Neural cell (in vitro differentiated cells): ENCODE measurements around the gene POLA2. TPM values are rescaled to one million over a fixed set of nuclear protein-coding genes. Genes with fewer than 3 reads are reported as not detected.

ENCODE experiments used
- H2AFZ ChIP-seq: fragments of 200-600, 300-800 bp; sonication (generic), shearing (Covaris generic); 2 replicates; pipeline ENCODE4 v1.6.0; 2014; ENCODE audit warnings: low read depth, mild to moderate bottlenecking, antibody characterized with exemption, low read length, moderate library complexity
- H3F3A ChIP-seq: fragments of 200-600 bp; shearing (Covaris generic); 2 replicates; pipeline ENCODE4 v1.6.1; 2016; ENCODE audit warnings: mild to moderate bottlenecking, moderate library complexity, mixed read lengths, antibody characterized with exemption, low read length; ENCODE audit not compliant: insufficient read depth, poor library complexity, severe bottlenecking
- H3K27ac ChIP-seq: fragments of 200-600, 300-800 bp; sonication (generic), shearing (Covaris generic); 2 replicates; pipeline ENCODE4 v1.5.1; 2014; ENCODE audit warnings: mild to moderate bottlenecking, low read length, moderate library complexity
- H3K27me3 ChIP-seq: fragments of 300-800, 200-600 bp; sonication (generic), shearing (Covaris generic); 2 replicates; pipeline ENCODE4 v1.6.0; 2014; ENCODE audit warnings: mild to moderate bottlenecking, low read depth, low read length, moderate library complexity; ENCODE audit not compliant: insufficient read depth
- H3K36me3 ChIP-seq: fragments of 300-800, 200-600 bp; sonication (generic), shearing (Covaris generic); 2 replicates; pipeline ENCODE4 v1.5.1; 2014; ENCODE audit warnings: mild to moderate bottlenecking, antibody characterized with exemption, low read length, moderate library complexity; ENCODE audit not compliant: insufficient read depth
- H3K4me2 ChIP-seq: fragments of 300-800, 200-600 bp; sonication (generic), shearing (Covaris generic); 2 replicates; pipeline ENCODE4 v1.6.0; 2014; ENCODE audit warnings: mild to moderate bottlenecking, low read length
- H3K4me3 ChIP-seq: fragments of 300-800, 200-600 bp; sonication (generic), shearing (Covaris generic); 2 replicates; pipeline ENCODE4 v1.5.1; 2014; ENCODE audit warnings: mild to moderate bottlenecking, low read length, moderate library complexity
- H3K79me2 ChIP-seq: fragments of 200-600 bp; shearing (Covaris generic); replicated peaks from 2 replicates; pipeline ENCODE4 v1.6.0; 2014; ENCODE audit warnings: mild to moderate bottlenecking, low read length, moderate library complexity; ENCODE audit not compliant: insufficient read depth
- H3K9ac ChIP-seq: fragments of 300-800, 200-600 bp; sonication (generic), shearing (Covaris generic); 2 replicates; pipeline ENCODE4 v1.6.1; 2016; ENCODE audit warnings: mild to moderate bottlenecking, low read length, mixed read lengths
- H3K9me2 ChIP-seq: fragments of 200-600 bp; shearing (Covaris generic); 2 replicates; pipeline ENCODE4 v1.6.1; 2016; ENCODE audit warnings: mild to moderate bottlenecking, low read length, mixed read lengths; ENCODE audit not compliant: insufficient read depth
- H3K9me3 ChIP-seq: fragments of 200-600, 300-800 bp; sonication (generic), shearing (Covaris generic); 2 replicates; pipeline ENCODE4 v1.6.1; 2016; ENCODE audit warnings: mild to moderate bottlenecking, mixed run types, low read length, moderate library complexity, mixed read lengths
- H4K20me1 ChIP-seq: fragments of 200-600 bp; shearing (Covaris generic); 2 replicates; pipeline ENCODE4 v1.6.1; 2016; ENCODE audit warnings: mild to moderate bottlenecking, mixed run types; ENCODE audit not compliant: insufficient read depth
- EP300 ChIP-seq: fragments of 450-650 bp; conservative IDR thresholded peaks from 2 replicates; pipeline ENCODE4 v1.6.1; 2014; ENCODE audit warnings: antibody characterized with exemption, mild to moderate bottlenecking, moderate library complexity; ENCODE audit not compliant: poor library complexity, severe bottlenecking
- EZH2 ChIP-seq: fragments of 200-600, 300-800 bp; shearing (Covaris generic), sonication (generic); IDR thresholded peaks from 2 replicates; pipeline ENCODE4 v1.6.1; 2014; ENCODE audit warnings: antibody characterized with exemption, low read length, borderline replicate concordance, mild to moderate bottlenecking; ENCODE audit not compliant: insufficient read depth, poor library complexity, severe bottlenecking
- MXI1 ChIP-seq: fragments of 450-650 bp; conservative IDR thresholded peaks from 2 replicates; pipeline ENCODE4 v1.6.1; 2014; ENCODE audit warnings: antibody characterized with exemption, mild to moderate bottlenecking; ENCODE audit not compliant: poor library complexity, severe bottlenecking
- POLR2AphosphoS5 ChIP-seq: IDR thresholded peaks from 2 replicates; pipeline ENCODE4 v1.6.1; 2012
- RAD21 ChIP-seq: fragments of 450-650 bp; conservative IDR thresholded peaks from 2 replicates; pipeline ENCODE4 v1.6.1; 2014; ENCODE audit warnings: antibody characterized with exemption, mild to moderate bottlenecking, moderate library complexity
- SMC3 ChIP-seq: fragments of 450-650 bp; conservative IDR thresholded peaks from 2 replicates; pipeline ENCODE4 v1.6.1; 2014; ENCODE audit warnings: antibody characterized with exemption, mild to moderate bottlenecking, moderate library complexity; ENCODE audit not compliant: poor library complexity
- TAF1 ChIP-seq: IDR thresholded peaks from 2 replicates; pipeline ENCODE4 v1.6.1; 2012; ENCODE audit warnings: low read depth
- polyA plus RNA-seq: library from polyadenylated mRNA; depleted of rRNA; stranded (reverse); fragments of >200 nt; gene quantifications from 2 replicates; pipeline ENCODE4 v1.2.3, GENCODE V29; 2014
- TF ChIP-seq, protein P1 (sequence below): fragments of 450-650 bp; IDR thresholded peaks from 2 replicates; pipeline ENCODE4 v1.5.1; 2014; ENCODE audit warnings: antibody characterized with exemption, mild to moderate bottlenecking, moderate library complexity; ENCODE audit not compliant: poor library complexity, severe bottlenecking
- TF ChIP-seq, protein P2 (sequence below): IDR thresholded peaks from 2 replicates; pipeline ENCODE4 v1.6.1; 2012; ENCODE audit warnings: borderline replicate concordance

Gene POLA2
- polyA plus RNA-seq, 1 donor from 2014 or later: 4.3 TPM

GRCh38 chr11:65279279-65279678 lies 17.5 kb downstream of the POLA2 start:
- H3K79me2 ChIP-seq: no peaks in the 10 kb centered on the region
- H3K9me3 ChIP-seq: no peaks in the 10 kb centered on the region
- no peak overlapping the region for H3K4me3 ChIP-seq
- H3K4me2 ChIP-seq: no peak overlapping the region
- H3F3A ChIP-seq: no peaks in the 10 kb centered on the region
- H2AFZ ChIP-seq: no peak overlapping the region
- no peak for TF ChIP-seq MXI1
- no peak for TF ChIP-seq EP300
- no peak for TF ChIP-seq RAD21
- no peak for TF ChIP-seq POLR2AphosphoS5
- TF ChIP-seq TAF1: no peak
- TF ChIP-seq, protein P1, sequence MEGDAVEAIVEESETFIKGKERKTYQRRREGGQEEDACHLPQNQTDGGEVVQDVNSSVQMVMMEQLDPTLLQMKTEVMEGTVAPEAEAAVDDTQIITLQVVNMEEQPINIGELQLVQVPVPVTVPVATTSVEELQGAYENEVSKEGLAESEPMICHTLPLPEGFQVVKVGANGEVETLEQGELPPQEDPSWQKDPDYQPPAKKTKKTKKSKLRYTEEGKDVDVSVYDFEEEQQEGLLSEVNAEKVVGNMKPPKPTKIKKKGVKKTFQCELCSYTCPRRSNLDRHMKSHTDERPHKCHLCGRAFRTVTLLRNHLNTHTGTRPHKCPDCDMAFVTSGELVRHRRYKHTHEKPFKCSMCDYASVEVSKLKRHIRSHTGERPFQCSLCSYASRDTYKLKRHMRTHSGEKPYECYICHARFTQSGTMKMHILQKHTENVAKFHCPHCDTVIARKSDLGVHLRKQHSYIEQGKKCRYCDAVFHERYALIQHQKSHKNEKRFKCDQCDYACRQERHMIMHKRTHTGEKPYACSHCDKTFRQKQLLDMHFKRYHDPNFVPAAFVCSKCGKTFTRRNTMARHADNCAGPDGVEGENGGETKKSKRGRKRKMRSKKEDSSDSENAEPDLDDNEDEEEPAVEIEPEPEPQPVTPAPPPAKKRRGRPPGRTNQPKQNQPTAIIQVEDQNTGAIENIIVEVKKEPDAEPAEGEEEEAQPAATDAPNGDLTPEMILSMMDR: no peak
- TF ChIP-seq SMC3: no peak
- TF ChIP-seq EZH2: no peak
- TF ChIP-seq, protein P2, sequence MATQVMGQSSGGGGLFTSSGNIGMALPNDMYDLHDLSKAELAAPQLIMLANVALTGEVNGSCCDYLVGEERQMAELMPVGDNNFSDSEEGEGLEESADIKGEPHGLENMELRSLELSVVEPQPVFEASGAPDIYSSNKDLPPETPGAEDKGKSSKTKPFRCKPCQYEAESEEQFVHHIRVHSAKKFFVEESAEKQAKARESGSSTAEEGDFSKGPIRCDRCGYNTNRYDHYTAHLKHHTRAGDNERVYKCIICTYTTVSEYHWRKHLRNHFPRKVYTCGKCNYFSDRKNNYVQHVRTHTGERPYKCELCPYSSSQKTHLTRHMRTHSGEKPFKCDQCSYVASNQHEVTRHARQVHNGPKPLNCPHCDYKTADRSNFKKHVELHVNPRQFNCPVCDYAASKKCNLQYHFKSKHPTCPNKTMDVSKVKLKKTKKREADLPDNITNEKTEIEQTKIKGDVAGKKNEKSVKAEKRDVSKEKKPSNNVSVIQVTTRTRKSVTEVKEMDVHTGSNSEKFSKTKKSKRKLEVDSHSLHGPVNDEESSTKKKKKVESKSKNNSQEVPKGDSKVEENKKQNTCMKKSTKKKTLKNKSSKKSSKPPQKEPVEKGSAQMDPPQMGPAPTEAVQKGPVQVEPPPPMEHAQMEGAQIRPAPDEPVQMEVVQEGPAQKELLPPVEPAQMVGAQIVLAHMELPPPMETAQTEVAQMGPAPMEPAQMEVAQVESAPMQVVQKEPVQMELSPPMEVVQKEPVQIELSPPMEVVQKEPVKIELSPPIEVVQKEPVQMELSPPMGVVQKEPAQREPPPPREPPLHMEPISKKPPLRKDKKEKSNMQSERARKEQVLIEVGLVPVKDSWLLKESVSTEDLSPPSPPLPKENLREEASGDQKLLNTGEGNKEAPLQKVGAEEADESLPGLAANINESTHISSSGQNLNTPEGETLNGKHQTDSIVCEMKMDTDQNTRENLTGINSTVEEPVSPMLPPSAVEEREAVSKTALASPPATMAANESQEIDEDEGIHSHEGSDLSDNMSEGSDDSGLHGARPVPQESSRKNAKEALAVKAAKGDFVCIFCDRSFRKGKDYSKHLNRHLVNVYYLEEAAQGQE: no peak
- no peak overlapping the region for H3K9ac ChIP-seq
- no peaks in the 10 kb centered on the region for H3K9me2 ChIP-seq
- H3K27ac ChIP-seq: no peak overlapping the region
- no peaks in the 10 kb centered on the region for H3K36me3 ChIP-seq
- no peaks in the 10 kb centered on the region for H3K27me3 ChIP-seq
- no peaks in the 10 kb centered on the region for H4K20me1 ChIP-seq

GRCh38 chr11:65279741-65280440 lies 18.1 kb downstream of the POLA2 start:
- H2AFZ ChIP-seq: no peak overlapping the region
- H3K9me3 ChIP-seq: no peaks in the 10 kb centered on the region
- no peak for TF ChIP-seq RAD21
- TF ChIP-seq, protein P1: no peak
- TF ChIP-seq SMC3: no peak
- TF ChIP-seq POLR2AphosphoS5: no peak
- no peak for TF ChIP-seq TAF1
- TF ChIP-seq MXI1: no peak
- TF ChIP-seq EP300: no peak
- TF ChIP-seq EZH2: no peak
- TF ChIP-seq, protein P2: no peak
- H3K4me2 ChIP-seq: no peak overlapping the region
- no peaks in the 10 kb centered on the region for H4K20me1 ChIP-seq
- H3K36me3 ChIP-seq: no peaks in the 10 kb centered on the region
- H3K27ac ChIP-seq: no peak overlapping the region
- no peak overlapping the region for H3K9ac ChIP-seq
- no peaks in the 10 kb centered on the region for H3K27me3 ChIP-seq
- H3K79me2 ChIP-seq: no peaks in the 10 kb centered on the region
- no peaks in the 10 kb centered on the region for H3K9me2 ChIP-seq
- no peak overlapping the region for H3K4me3 ChIP-seq
- no peaks in the 10 kb centered on the region for H3F3A ChIP-seq
